ENCODE measurements around the gene SEPHS1.
"Not testable (repeated sequence)": the region's sequence is repeated elsewhere in the genome, so short reads cannot be mapped to it uniquely, and the experiment has no call there.

The SEPHS1 gene

GRCh38 chr10:13276749-13277365 lies 71.2 kb downstream of the SEPHS1 start:
- no peak for DNase-seq

- DNase-seq, result not testable (repeated sequence)
Measured at GRCh38 chr10:13276146-13276545, 71.9 kb downstream of the SEPHS1 start.

GRCh38 chr10:13272164-13272571 lies 75.9 kb downstream of the SEPHS1 start:
- DNase-seq, result no peak

DNA sequence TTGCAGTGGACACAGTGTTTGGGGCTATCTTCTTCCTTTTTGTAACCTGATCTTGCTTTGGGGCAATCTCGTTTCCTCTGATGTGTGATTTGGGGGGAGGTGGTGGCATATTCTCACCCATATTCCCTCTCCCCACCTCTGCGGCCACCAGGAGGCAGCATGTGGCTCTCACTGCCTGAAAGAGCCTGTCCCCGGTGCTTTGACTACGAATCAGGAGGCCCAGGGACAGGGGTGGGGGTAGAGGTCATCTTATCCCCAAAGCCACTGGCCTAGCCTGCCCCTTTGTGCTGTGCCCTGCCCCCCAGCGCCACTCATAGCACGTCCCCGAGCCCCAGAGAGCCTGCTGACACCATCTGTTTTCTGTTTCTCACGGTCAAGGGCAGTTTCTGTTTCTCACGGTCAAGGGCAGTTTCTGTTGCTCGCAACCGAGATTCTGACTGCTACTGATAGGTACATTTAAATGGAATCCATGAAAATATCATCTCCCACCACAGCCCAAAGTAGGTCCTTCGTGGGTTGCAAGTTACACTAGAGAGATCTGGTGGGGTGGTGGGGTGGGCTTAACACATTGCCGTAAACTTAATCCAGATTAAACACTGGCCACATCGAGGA lies 76.4 kb downstream of the SEPHS1 start:
- peak; percentile 29 to 33 for DNase-seq

- no peak for DNase-seq
Measured at GRCh38 chr10:13270877-13271551, 77.1 kb downstream of the SEPHS1 start.

DNA sequence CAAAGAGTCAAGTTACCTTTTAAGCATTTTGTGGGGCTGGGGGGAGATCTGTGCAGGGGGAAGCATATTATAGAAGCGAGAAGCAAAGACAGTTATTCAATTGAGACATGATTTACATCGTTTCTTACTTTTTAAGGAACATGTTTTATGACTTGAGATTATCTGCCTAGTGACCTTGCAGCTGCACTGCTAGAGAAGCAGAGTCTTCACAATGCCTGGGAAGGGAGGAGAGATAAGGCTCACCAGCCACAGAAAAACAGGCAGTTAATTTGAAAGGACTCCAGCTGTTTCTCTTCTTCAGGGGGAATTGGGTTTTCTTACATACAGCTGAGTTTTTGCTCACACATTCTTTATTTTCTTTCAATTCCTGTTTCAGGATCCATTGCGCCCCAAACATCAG lies 79.3 kb downstream of the SEPHS1 start:
- DNase-seq, result no peak

GRCh38 chr10:13268310-13268709 lies 79.8 kb downstream of the SEPHS1 start:
- DNase-seq, result no peak

Data from stimulated activated CD4-positive, alpha-beta T cell treated with anti-CD3 and anti-CD28 coated beads, Interleukin-2, amount 100 ng/mL, for 48 hours (primary cell).